HG03095 (cell line): ENCODE results near the gene BPIFB1.

Experiments
- ATAC-seq: cut with Tn5 transposase; IDR thresholded peaks from one replicate; pipeline ENCODE4 v1.9.1; 2021; ENCODE audit warnings: moderate library complexity; ENCODE audit not compliant: unreplicated experiment

The BPIFB1 gene

GRCh38 chr20:33353013-33353402 is 70.0 kb downstream of the BPIFB1 start:
- no peak for ATAC-seq
